ENCODE data around the gene GEMIN7.

DNA sequence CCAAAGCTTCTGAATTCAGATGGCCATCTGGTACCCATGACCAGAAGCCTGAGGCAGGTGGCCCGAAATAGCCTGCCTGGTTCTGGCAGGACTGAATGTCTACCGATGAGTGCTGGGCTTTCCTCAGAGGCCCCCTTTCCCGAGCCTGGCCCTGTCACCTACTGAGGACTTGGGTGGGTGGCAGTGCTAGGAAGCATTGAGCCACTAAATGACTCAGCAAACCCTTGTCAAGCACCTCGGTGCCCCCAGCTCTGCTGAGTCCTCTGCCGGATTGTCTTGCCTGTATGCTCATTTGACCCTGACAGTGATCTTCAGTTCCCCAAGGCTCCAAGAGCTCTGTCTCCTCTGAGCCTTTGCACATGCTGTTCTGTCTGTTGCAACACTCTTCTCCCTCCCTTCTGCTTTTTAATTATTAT, 31.8 kb downstream of the GEMIN7 start:
- no peak for TF ChIP-seq SMC3 (IDR thresholded peaks at IDR 0.05; ENCODE audit: low read depth, low read length)
- TF ChIP-seq, protein P1, sequence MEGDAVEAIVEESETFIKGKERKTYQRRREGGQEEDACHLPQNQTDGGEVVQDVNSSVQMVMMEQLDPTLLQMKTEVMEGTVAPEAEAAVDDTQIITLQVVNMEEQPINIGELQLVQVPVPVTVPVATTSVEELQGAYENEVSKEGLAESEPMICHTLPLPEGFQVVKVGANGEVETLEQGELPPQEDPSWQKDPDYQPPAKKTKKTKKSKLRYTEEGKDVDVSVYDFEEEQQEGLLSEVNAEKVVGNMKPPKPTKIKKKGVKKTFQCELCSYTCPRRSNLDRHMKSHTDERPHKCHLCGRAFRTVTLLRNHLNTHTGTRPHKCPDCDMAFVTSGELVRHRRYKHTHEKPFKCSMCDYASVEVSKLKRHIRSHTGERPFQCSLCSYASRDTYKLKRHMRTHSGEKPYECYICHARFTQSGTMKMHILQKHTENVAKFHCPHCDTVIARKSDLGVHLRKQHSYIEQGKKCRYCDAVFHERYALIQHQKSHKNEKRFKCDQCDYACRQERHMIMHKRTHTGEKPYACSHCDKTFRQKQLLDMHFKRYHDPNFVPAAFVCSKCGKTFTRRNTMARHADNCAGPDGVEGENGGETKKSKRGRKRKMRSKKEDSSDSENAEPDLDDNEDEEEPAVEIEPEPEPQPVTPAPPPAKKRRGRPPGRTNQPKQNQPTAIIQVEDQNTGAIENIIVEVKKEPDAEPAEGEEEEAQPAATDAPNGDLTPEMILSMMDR (conservative IDR thresholded peaks at IDR 0.05; ENCODE audit: low read depth, low read length), result no peak
- TF ChIP-seq MAFK (IDR thresholded peaks at IDR 0.05; ENCODE audit: low read depth, low read length), result no peak
- no peak for TF ChIP-seq POLR2A (IDR thresholded peaks at IDR 0.05; ENCODE audit: low read depth, low read length)
- no peak for TF ChIP-seq USF2 (IDR thresholded peaks at IDR 0.05; ENCODE audit: low read depth, low read length)
- no peak; the same call in 1 of the 2 replicates for TF ChIP-seq NFE2L2 (IDR thresholded peaks at IDR 0.05; ENCODE audit: low read depth, low read length)
